ENCODE results near the gene ANKRD60.
A peak's percentile ranks its signal among the peaks of the same experiment; 100 is the strongest.

Gene ANKRD60

DNA sequence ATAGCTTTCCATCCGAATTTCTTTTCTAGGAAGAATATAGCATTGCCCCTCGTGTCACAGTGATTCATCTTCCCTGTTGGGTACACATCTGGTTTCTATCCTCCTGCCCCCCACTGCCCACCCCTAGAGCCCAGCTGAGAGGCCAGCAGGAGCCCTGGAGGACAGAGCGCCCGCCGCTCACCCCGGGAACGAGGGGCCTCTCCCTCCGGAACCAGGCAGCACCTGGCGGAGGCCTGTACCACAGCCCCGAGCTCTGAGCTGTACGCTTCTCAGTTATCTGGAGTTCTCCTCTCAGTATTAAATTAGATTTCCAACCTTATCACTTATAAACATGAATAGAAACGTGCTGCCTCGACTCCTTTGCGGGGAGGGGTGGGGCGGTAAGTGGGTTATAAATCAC lies 6.0 kb downstream of the ANKRD60 start:
- no peak for DNase-seq

DNA sequence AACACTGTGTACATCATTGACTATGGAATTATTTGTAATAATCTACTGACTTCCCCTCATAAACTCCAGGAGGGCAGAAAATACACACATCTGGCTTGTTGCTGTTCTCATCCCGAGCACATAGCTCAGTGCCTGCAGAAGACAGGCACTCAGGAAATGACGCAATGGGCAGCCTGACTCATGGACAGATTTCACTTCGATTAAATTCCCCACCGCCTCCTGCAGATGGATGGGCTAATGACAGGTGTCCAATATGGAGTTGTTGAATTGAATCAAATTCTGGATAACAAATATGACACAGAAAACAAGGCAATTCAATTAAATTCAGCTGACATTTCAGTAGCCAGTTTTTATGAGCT lies 9.1 kb downstream of the ANKRD60 start:
- peak; percentile 74 for DNase-seq

DNA sequence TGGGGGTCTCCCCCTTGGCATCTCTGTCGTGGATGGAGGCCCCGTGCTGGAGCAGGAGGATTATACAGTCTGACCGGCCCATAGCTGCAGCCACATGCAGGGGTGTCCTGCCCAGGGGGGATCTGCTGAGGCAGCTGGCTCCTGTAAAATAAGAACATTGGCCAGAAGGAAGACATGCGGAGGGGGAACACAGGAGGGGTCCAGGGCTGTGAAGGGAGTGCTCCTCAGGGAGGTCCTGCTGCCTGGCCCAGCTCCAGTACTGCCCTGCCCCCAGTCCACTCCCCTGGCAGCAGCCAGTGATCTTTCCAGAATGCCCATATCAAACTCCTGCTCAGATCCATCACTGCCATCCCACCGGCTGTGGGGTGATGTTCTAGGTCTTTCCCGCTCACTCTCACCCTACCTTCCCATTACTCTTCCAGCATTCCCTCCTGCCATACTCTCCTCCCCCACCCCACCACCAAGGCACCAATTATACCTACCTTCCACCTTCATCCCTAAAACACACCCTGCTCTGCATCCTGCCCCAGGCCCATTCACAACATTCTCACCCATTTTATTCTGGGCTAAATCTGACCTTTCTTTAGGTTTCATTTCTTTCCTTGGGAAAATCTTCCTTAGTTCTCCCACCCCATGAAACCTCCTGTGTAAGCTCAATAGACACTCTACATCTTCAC lies 9.7 kb downstream of the ANKRD60 start:
- DNase-seq = no peak

DNA sequence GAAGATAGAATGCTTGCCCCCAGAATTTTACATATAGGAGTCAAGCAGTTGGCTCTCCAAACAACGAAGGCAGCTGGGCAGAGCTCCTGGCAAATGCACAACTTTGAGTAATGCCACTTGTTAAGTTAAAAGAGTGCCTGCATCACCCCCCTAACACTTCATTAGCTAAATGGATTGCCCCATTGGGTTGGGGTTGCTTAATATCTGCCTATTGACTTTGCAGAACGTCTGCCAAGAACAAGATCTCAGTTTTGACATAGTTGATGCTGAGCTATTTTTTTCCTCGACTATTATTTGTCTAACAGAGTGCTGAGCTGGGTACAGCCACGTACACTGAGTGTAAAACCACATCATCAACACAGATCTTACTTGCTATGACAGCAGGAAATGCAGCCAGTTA lies 12.1 kb downstream of the ANKRD60 start:
- DNase-seq = no peak

DNA sequence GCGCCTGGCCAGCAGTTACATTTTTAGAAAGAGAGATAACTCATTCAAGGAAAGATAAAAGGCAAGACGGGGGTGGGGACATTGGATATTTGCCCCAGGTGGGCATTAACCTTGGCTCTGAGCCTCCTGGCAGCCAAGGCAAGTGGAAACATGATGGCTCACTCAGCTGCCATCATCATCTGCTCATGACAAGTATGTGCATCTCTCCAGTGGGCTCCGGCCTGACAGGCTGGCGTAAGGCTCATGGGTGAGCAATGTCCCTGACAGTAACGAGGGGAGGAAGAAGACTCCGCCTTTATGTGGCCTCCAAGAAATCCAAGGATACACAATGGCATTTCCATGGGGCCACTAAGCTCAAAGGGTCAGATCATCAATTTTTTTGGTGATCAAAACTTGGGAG lies 13.3 kb downstream of the ANKRD60 start:
- no peak for DNase-seq

DNA sequence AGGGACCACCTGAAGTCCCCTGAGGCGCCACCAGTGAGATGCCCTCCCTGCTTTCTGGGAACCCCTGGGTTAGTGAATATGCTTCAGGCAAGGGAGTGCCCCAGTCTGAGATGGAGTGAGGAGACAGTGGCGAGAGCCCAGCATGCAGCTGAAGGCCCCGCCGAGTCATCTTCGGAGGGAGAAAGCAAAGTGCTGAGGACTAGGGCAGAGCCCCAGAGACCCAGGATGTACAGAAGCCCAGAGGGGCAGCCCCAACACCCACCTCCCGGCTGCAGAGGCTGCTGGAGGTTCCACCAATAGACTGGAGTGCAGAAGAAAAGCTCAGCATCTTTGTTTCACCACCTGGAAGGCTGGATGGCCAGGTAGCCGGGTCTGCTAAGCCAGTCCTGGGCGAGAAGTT lies 14.1 kb downstream of the ANKRD60 start:
- DNase-seq = no peak

DNA sequence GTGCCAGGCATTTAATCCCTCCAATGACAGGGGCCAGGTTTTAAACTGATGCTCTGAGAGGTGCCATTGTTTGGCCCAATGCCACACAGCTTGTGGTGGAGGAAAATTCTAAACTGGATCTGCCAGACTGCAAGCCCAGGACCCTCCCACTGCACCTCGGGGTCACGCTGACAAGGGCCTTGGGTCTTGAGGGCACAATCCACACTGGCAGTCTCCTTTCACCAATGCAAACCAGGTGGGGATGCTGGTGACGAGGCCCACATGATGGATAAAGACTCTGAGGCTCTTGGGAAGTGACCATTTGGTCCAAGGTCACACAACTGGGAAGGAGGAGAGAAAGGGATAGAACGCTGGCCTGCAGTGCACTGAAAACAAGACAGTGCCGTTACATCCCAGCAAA lies 14.7 kb downstream of the ANKRD60 start:
- no peak for DNase-seq

DNA sequence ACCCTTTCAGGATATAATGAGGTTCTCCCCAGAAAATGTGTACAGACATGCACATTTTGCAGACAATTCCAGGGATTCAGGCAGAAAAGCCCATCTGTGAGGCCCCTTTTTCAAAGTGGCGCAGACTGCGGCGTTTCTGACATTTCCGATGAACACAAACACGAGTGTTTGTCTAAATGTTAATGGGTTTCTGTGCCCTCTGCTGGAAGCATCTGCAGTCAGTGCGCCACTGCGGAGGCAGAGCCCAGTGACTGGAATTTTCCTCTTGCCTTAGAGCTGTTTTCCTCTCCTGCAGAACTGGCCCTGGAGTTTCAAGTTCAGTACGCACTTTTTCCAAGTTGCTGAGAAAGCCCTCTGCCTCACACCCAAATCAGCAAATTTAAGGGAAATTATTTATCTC lies 15.3 kb downstream of the ANKRD60 start:
- no peak for DNase-seq

DNA sequence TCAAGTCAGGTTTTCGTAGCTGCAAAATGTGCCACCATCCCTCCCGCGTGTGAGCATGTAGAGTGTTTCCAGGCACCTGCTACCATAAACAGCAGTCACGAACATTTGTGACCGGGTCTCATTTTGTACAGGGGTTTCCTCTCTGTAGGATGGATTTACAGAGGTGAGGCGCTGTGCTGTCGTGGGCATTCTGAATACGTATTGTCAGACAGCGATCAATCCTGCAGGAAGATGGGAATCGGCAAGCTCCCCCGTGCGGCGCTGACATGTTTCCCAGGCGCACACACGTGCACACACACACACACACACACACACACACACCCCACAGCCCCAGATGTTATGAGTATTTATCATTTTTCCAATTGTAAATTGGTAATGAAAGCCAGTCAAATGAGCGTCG lies 15.8 kb downstream of the ANKRD60 start:
- no peak for DNase-seq

DNA sequence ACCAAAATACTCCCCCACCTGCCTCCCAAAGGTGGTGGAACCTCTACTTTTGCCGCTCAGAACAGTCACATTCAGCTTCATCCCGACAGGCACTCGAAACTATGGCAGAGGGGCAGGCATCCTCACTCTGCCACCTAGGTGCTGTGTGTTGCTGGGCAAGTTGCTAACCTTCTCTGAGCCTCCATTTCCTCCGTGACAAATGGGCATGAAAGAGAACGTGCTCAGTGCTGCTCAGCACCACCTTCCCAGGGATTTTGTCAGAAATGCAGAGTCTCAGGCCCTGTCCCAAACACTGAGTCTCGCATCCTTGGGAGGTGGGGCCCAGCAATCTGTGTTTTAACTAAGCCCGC lies 18.1 kb downstream of the ANKRD60 start:
- DNase-seq = no peak

DNA sequence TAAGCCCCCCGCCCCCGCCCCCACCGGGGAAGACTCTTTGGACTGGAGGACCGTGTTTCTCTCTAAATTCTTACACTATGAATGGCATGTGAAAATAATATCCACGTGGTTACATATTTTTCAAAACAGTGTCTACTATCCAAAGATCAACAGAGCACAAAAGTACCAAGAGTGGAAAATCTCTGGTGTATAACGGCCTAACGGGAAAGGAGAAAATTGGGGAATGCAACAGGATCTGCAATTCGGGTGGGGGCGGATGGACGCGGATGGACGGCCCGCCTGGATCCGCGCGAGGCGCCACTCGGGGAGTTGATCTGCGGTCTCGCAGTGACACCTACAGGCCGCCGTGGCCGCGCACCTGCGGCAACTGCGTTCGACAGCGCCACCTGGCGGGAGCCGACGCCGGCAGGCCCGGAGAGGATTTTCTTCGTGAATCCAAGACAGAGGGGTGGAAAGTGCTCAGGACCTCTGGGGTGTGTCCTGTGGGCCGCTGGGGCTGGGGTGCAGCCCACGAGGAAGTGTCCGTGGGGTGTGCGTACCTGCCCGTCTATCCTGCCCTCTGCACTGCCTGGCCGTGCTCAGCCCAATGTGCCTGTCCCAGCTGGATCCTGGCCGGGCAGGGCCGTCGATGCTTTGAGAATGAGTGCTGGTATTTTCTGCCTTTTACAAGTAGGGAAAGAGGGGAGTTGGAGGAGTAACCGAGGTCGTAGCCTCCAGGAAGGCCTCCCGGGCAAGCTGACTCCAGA lies 18.6 kb downstream of the ANKRD60 start:
- peak; percentile 60 for DNase-seq

DNA sequence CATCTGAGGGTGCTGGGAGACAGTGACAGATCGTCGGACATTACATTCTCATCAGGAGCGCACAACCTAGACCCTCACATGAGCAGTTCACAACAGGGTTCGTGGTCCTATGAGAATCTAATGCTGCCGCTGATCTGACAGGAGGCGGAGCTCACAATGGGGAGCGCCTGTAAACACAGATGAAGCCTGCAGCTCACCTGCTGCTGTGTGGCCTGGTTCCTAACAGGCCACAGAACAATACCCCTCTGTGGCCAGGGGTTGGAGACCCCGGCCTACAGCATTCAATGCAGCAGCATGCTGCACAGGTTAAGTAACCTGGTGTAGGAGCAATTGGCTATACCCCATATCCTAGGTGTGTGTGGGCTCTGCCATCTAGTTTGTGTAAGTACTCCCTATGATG lies 19.5 kb downstream of the ANKRD60 start:
- no peak for DNase-seq

DNA sequence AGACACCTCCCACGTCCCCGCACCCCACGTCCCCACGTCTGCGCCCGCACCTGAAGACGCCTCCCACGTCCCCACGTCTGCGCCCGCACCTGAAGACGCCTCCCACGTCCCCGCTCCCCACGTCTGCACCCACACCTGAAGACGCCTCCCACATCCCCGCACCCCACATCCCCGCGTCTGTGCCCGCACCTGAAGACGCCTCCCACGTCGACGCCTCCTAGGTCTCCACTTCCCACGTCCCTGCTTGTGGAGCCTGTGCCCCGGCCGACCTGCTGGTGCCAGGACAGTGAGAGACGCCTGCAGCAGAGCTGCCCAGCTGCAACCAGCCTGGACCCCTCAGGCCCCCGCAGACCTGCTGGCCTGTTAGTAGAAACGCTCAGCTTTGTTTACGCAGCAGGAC lies 22.6 kb downstream of the ANKRD60 start:
- DNase-seq = no peak

DNA sequence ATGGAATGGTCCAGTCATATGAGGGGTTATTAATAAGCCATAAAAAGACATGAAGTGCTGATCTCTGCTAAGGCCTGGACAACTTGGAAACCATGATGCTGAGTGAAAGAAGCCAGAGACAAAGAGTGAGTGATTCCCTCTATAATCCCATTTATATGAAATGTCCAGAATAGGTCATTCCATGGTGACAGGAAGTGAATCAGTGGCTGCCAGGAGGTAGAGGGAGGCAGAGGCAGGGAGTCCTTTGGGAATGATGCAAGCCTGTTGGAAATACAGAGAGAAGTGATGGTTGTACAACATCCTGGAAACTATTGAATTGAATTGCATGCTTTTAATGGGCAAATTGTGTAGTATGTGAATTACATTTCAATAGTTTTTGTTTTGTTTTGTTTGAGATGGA lies 26.4 kb downstream of the ANKRD60 start:
- peak; percentile 69 for DNase-seq

DNA sequence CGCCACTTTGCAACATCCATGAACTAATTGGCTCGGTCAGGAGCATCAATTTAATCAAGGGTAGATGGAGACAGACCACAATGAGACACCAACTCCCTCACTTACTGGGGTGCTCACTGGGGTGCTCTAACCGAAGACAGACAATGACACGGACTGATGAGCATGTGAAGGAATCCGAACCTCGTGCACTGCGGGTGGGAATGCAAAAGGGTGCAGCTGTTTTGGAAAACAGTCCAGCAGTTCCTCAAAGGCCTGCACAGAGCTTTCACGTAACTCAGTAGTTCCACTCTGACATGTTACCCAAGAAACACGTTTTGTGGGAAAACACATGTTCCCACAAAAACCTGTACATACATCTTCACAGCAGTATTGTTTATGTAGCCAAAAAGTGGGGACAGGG lies 26.8 kb downstream of the ANKRD60 start:
- DNase-seq = no peak

DNA sequence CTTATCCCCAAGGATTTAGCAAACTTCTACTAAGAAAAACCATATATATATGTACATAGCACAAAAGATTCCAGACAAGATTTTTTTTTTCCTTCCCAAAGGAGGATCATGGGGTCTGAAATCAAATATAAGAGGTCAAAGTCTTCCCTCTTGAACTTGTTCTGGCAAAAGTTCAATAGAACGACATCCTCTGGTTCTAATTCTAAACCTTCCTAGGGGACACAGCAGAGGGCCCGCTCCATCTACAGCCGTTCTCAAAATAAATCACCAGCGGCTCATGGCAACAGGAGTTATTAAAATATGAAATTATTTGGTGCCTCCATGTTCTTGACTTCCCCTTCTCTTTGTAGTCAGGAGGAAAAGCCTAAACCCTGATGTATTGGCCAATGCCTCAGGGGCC lies 29.0 kb downstream of the ANKRD60 start:
- DNase-seq = no peak

DNA sequence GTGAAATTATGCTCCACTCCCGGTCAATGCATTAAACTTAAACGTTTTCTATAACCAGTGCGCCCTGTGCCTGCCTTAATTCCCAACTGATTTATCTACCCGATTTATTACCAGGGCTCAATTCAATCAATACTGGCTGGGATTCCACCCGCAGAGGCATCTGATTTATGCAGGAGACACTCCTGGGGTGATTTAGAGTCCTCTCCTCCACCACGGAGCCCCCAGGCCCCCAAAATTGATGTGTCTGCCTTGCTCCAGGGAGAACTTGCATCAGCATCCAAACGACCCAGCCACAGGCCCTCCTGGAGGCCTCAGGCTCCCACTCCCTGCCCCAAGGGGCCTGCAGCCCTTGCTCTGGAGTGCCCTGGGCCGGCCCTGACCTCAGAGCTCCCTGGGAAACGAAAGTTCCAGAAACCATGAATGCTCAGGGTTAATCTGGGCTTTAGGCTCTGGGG lies 29.5 kb downstream of the ANKRD60 start:
- DNase-seq = peak; percentile 41

DNA sequence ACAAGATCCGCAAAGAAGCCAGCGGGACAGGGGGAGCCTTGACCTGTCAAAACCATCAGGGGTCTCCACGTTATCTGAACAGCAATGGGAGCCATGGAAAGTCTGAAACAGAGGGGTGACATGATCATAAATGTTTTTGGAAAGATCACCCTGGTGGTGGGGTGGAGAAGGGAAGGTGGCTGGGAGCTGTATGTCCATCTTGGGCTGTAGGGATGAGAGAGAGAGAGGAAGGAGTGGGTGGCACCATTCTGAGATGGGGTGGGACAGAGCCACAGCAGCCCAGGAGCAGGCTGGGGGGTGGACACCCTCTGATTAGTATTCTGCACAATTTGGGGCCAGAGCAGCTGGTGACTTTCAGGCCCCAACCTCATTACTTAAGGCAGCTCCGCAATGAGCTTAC lies 30.1 kb downstream of the ANKRD60 start:
- DNase-seq = no peak

DNA sequence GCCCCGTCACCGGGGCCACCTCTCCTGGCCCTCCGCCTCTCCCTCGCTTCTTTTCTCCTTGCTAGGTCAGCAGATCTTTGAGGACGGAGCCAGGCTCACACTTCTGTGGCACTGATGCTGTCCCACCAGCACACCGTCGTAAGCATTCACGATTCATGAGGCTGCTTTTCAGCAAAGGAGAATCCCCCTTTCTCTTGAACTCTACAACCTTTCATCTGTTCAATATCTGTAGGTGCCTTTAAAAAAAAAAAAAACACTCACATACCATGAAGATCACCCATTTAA lies 31.3 kb downstream of the ANKRD60 start:
- no peak for DNase-seq

DNA sequence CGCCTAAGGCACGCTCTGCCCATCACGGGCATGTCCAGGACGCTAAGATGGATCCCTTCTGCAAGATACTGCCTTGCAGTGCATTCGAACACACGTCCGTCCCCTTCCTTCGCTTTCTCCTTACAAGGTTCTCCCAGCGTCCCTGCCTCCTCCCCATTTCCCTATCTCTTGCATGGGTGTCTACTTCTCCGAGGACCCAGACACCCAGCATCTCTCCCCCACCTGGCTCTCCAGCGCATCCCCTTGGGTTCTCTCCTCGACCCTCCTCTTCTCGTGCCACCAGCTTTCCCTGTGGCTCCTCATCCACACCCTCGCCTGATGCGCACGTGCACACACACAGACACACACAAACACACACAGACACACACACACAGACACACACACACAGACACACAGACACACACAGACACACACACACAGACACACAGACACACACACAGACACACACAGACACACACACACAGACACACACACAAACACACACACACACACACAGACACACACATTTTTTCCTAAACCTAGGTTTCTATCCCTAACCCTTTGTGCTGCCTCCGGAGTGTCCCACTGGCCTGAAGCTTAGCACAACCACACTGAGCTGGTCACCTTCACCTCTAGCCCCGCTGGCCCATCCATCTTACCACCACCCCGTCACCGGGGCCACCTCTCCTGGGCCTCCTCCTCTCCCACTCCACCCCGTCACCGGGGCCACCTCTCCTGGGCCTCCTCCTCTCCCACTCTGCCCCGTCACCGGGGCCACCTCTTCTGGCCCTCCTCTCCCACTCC lies 31.9 kb downstream of the ANKRD60 start:
- DNase-seq = no peak

DNA sequence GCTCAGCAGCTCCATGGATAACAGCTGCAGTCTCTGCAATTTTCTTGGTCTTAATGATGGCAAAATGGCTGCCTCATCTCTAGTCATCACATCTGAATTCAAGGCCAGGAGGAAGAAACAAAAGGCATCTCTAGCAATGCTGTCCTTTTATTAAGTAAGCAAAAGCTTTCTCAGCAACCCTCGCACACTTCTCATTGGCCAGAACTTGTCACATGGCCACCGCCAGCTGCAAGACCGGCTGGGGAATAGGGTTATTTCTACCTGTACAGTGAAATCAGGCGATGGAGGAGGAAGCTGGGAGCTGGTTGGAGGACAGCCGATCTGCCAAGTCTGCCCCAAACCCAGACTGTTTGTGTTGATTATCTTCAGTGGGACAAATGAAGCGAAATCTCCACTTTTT lies 33.4 kb downstream of the ANKRD60 start:
- no peak for DNase-seq

DNA sequence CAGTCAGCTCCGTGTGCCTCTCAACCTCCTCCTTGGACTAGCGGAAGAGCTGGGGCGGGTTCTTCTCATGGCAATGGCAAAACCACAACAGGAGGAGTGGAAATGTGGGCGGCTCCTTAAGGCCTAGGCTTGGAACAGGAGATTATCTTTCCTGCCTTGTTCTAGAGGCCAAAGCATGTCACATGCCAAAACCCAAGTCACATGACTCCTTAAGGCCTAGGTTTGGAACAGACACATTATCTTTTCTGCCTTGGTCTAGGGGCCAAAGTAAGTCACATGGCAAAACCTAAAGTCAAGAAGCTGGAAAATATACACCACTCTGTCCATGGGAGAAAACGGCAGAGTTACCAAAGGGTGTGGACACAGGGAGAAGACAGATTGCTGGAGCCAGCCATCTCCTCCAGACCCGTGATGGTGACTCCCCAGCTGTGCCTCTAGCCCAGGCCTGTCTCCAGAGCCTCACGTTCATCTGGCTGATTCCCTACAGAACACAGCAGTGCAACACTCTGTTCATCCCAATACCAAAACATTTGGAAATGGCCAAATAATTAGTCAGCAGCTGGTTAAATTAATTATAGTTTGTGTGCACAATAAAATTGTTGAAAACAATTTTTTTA lies 34.2 kb downstream of the ANKRD60 start:
- no peak for DNase-seq

DNA sequence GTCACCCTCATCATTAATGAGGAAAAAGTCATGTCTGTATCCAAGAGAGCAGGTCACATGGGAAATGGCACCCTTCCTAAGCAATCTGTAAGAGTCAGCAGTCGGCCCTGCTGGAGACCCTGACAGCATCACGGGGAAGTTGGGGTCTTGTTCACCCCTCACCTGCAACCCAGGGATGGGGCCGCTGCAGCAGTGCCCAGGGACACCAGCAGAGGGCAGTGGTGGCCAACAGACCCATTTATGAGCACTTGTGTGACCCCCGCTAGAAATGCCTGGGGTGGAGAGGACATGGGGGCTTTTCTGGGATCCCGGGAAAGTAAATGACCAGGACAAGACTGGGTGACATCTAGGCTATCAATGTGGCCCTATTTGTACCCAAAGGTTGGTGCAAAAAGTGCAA lies 35.9 kb downstream of the ANKRD60 start:
- no peak for DNase-seq

DNA sequence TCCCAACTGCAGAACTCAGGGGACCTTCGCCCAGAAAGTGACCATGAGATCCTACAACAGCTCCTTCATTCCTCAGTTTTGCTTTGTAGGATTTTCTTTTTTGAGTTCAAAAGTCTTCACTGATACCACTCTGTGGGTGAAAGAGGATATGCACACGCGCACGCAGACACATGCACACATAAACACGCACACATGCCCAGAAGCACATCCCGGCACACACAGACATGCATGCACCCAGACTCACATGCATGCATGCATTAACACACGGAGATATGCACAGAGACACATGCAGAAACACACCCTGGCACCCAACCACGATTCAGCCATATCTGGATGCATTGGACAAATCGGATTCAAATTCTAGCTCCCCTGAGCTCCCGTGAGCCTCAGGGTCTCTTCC lies 36.4 kb downstream of the ANKRD60 start:
- DNase-seq = no peak
